Right lobe of liver (tissue), 4 donors: ENCODE results near the gene INIP.
"Not testable (repeated sequence)": the region's sequence is repeated elsewhere in the genome, so short reads cannot be mapped to it uniquely, and the experiment has no call there.

ENCODE experiments used
- POLR2A ChIP-seq: fragments of 450-650 bp; IDR thresholded peaks from one replicate; pipeline ENCODE4 v1.6.1; 2017; ENCODE audit warnings: antibody characterized with exemption, mild to moderate bottlenecking
- TF ChIP-seq, protein P1 (sequence below), 4 donors: fragments of 200-600 bp in 3 of 4; fragments of 450-650 bp in 1 of 4; IDR thresholded peaks; one replicate each; pipeline versions ENCODE4 v1.5.1 to v1.8.0; 2016 to 2022; ENCODE audit warnings: antibody characterized with exemption in 4 of 4, mild to moderate bottlenecking in 2 of 4
- donor health status: DM: no; HTN: no; CAD: no.
- donor health status: DM: no; HTN: no; CAD: no.
- donor health status: DM: no; HTN: yes; CAD: no.

DNA sequence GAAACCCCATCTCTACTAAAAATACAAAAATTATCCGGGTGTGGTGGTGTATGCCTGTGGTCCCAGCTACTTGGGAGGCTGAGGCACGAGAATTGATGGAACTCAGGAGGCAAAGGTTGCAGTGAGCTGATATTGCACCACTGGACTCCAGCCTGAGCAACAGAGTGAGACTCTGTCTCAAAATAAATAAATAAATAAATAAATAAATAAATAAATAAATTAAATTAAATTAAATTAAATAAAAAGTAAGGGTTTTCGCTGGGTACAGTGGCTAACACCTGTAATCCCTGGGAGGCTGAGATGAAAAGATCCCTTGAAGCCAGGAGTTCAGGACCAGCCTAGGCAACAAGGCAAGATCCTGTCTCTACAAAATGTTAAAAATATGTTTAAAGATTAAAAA lies 4.8 kb upstream of the INIP start:
- TF ChIP-seq, protein P1, sequence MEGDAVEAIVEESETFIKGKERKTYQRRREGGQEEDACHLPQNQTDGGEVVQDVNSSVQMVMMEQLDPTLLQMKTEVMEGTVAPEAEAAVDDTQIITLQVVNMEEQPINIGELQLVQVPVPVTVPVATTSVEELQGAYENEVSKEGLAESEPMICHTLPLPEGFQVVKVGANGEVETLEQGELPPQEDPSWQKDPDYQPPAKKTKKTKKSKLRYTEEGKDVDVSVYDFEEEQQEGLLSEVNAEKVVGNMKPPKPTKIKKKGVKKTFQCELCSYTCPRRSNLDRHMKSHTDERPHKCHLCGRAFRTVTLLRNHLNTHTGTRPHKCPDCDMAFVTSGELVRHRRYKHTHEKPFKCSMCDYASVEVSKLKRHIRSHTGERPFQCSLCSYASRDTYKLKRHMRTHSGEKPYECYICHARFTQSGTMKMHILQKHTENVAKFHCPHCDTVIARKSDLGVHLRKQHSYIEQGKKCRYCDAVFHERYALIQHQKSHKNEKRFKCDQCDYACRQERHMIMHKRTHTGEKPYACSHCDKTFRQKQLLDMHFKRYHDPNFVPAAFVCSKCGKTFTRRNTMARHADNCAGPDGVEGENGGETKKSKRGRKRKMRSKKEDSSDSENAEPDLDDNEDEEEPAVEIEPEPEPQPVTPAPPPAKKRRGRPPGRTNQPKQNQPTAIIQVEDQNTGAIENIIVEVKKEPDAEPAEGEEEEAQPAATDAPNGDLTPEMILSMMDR (IDR thresholded peaks at IDR 0.05) = not testable (repeated sequence)
- TF ChIP-seq POLR2A = not testable (repeated sequence)
